Transverse colon (tissue), 4 donors: ENCODE data around the gene EXD3. TPM values are rescaled to one million over a fixed set of nuclear protein-coding genes. Genes with fewer than 3 reads are reported as not detected.

ENCODE experiments used
- DNase-seq: peaks from one replicate; pipeline ENCODE4 v3.0.0-alpha.2; 2019
- H3K27ac ChIP-seq, 4 donors: fragments of 200-600 bp; sonication (generic); 2 replicates each; pipeline ENCODE4 v1.5.1; 2016 to 2018; ENCODE audit warnings: inconsistent platforms in 4 of 4
- H3K27me3 ChIP-seq: fragments of 200-600 bp; sonication (generic); 2 replicates; pipeline ENCODE4 v1.5.1; 2017; ENCODE audit warnings: inconsistent platforms
- H3K36me3 ChIP-seq, 4 donors: fragments of 200-600 bp; sonication (generic); 2 replicates each; pipeline ENCODE4 v1.5.1; 2017 to 2019; ENCODE audit warnings: inconsistent platforms in 4 of 4
- H3K4me1 ChIP-seq, 4 donors: fragments of 200-600 bp; sonication (generic); 2 replicates each; pipeline ENCODE4 v1.5.1; 2017 to 2020; ENCODE audit warnings: inconsistent platforms in 4 of 4
- H3K4me3 ChIP-seq, 4 donors: fragments of 200-600 bp; sonication (generic); 1 replicate in 1 of 4; 2 replicates in 3 of 4; pipeline versions ENCODE4 v1.5.1 to v1.6.1; 2017 to 2019; ENCODE audit warnings: inconsistent platforms in 4 of 4
- H3K9me3 ChIP-seq, 2 donors: fragments of 200-600 bp; sonication (generic); 2 replicates each; pipeline ENCODE4 v1.5.1; 2017 to 2019; ENCODE audit warnings: inconsistent platforms in 2 of 2
- CTCF ChIP-seq, 5 experiments: fragments of 200-600 bp in 3 of 5; fragments of 450-650 bp in 2 of 5; sonication (generic) in 3 of 5; IDR thresholded peaks; 1 replicate in 2 of 5; 2 replicates in 3 of 5; pipeline ENCODE4 v1.5.1; 2016 to 2017; ENCODE audit warnings: antibody characterized with exemption in 5 of 5, inconsistent platforms in 3 of 5, mild to moderate bottlenecking in 2 of 5, moderate library complexity in 1 of 5
- EP300 ChIP-seq: sonication (generic); formaldehyde crosslinking; IDR thresholded peaks from one replicate; pipeline ENCODE4 v1.6.1; 2017; ENCODE audit warnings: antibody characterized with exemption, low read depth
- POLR2A ChIP-seq: fragments of 450-650 bp; IDR thresholded peaks from one replicate; pipeline ENCODE4 v1.6.1; 2016; ENCODE audit warnings: antibody characterized with exemption, mild to moderate bottlenecking, moderate library complexity
- POLR2AphosphoS5 ChIP-seq, 3 donors: sonication (generic); formaldehyde crosslinking; IDR thresholded peaks; one replicate each; pipeline ENCODE4 v1.6.1; 2016; ENCODE audit warnings: antibody characterized with exemption in 3 of 3
- WGBS, 2 donors: methylation state at CpG; one replicate each; pipeline ENCODE4 v1.1.5; 2018; ENCODE audit warnings: low coverage in 1 of 2; 5-methylcytosine and 5-hydroxymethylcytosine counted together
- in situ Hi-C, 4 donors: fragments of 200-750 bp; cut with MboI; loops; one replicate each; pipeline versions ENCODE4 v1.15.0 to v1.15.1; 2017; ENCODE audit warnings: low sequenced_read_pairs in 3 of 4, low pct_ligation_motif_present in 1 of 4, low pct_unique_long_range_greater_than_20kb in 1 of 4
- intact Hi-C: fragments of 100-400 bp; cut with DNase I; formaldehyde crosslinking; loops from one replicate; pipeline ENCODE4 v1.15.1; 2023; ENCODE audit warnings: low total_unique reads
- total RNA-seq, 4 donors: library from RNA; depleted of rRNA; stranded (reverse); fragments of >200 nt; gene quantifications; one replicate each; pipeline ENCODE4 v1.1.0, GENCODE V29; 2016

EXD3 gene
- total RNA-seq, 4 donors from 2014 or later = 47.6 to 228 (median 74.2) TPM

DNA sequence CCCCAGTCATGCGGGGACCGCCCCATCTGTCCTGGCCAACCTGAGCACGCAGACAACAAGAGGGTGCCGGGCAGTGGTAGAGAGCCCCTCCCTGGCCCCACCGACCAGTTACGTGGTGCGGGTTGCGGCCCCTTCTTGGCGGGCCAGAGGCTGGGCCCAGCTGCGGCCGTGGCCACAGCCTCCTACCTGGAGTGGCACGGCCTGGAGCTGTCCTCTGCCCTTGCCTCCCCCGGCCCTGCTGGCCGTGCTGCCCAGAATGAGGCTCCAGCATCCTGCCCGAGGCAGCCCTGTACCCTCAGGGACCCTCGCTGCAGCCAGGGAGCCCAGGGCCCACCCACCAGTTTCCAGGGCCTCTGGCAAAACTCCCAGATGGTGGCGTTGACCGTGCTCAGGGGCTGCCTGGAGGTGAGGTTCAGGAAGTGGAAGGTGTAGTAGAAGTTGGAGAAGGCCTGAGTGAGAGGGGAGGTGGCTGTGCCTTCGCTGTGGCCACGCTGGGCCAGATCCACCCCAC lies 12.5 kb upstream of the EXD3 start:
- intact Hi-C loops (no loop called here), in situ Hi-C loops (no loop called here)
- H3K27ac ChIP-seq = peak overlapping the region in 2 of 4 donors; percentile 37 to 71
- DNase-seq = no peak
- H3K27me3 ChIP-seq = peaks cover 6% of the 10 kb centered on the region
- H3K9me3 ChIP-seq = no peaks in the 10 kb centered on the region
- 36% methylated on average over 9 of the region's 20 CpGs; no CpG with 5 or more reads in 1 of the 2 donors for WGBS, 2 donors
- peak overlapping the region in 2 of 4 donors; percentile 6 to 17 for H3K4me3 ChIP-seq
- TF ChIP-seq POLR2A (no peak), POLR2AphosphoS5 (IDR thresholded peaks at IDR 0.05) (no peak), EP300 (no peak), CTCF (IDR thresholded peaks at IDR 0.05) (no peak)
- peaks cover 12 to 32% (median 29%) of the 10 kb centered on the region in 4 donors for H3K4me1 ChIP-seq
- H3K36me3 ChIP-seq = no peaks in the 10 kb centered on the region

DNA sequence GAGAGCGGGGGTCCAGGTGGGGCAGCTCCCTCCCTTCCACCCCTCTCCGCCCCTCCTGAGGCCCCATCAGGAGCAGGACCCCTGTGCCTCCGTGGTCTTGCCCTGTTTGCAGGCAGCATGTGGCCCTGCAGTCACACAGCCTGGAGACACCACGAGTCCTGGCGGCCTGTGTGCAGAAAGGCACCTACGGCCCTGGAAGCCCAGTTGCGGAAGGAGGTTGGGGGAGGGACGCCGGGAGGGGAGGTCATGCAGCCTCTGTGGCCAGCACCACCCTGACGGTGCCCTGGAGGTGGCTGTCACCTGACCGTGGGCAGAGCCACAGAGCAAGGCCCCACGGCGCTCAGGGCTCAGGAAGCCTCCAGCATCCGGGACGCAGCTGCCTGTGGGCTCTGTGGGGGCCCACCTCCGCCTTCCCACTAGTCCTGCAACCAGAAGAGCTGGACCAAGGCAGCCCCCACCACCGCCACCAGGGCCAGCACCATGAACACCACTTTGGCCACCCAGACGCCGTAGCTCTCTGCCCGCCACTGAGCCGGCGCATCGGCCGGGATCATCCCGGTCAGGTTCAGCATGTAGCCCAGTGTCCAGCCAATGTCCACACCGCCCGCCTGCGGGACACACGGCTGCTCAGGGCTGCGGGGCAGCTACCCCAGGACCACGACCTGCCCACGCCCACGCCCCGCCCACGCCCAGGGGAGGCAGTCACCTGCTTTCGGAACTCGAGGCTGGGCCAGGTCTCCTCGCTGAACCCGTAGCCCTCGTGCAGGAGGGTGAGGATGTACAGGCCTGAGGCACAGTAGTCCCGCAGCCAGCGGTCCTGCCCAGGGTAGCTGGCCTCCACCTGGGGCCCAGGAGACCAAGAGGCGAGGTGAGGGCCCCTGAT lies 11.8 kb upstream of the EXD3 start:
- Histone ChIP-seq H3K4me3 (no peak overlapping the region), H3K36me3 (no peaks in the 10 kb centered on the region), H3K9me3 (no peaks in the 10 kb centered on the region), H3K4me1 (peaks cover 12 to 36% (median 33%) of the 10 kb centered on the region in 4 donors), H3K27ac (no peak overlapping the region), H3K27me3 (peaks cover 6% of the 10 kb centered on the region)
- intact Hi-C loops (no loop called here), in situ Hi-C loops (no loop called here)
- 66% methylated on average over 29 of the region's 43 CpGs; no CpG with 5 or more reads in 1 of the 2 donors for WGBS, 2 donors
- no peak for DNase-seq
- TF ChIP-seq POLR2AphosphoS5 (IDR thresholded peaks at IDR 0.05) (peak in 1 of 3 donors; percentile 35), CTCF (IDR thresholded peaks at IDR 0.05) (no peak), EP300 (no peak)

DNA sequence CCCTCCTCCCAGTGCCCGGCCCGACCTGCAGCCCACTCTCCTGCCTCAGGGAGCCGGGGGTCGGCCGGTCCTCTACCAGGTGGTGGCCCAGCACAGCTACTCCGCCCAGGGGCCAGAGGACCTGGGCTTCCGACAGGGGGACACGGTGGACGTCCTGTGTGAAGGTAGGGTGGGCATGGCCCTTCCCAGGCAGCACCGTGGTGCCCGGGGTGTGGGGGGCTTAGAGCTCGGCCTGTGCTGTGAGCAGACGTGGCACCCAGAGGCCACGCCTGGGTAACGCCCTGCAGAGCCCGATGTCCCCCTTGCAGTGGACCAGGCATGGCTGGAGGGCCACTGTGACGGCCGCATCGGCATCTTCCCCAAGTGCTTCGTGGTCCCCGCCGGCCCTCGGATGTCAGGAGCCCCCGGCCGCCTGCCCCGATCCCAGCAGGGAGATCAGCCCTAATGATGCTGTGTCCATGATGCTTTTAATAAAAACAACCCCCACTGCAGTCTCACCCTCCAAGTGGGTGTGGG lies 11.0 kb upstream of the EXD3 start:
- peaks cover 12 to 36% (median 33%) of the 10 kb centered on the region in 4 donors for H3K4me1 ChIP-seq
- 84% methylated on average over 26 of the region's 26 CpGs; no CpG with 5 or more reads in 1 of the 2 donors for WGBS, 2 donors
- in situ Hi-C loops = no loop called here
- intact Hi-C loops = no loop called here
- no peak for DNase-seq
- H3K36me3 ChIP-seq = no peaks in the 10 kb centered on the region
- H3K4me3 ChIP-seq = no peak overlapping the region
- no peaks in the 10 kb centered on the region for H3K9me3 ChIP-seq
- H3K27ac ChIP-seq = no peak overlapping the region
- H3K27me3 ChIP-seq = peaks cover 5% of the 10 kb centered on the region
- TF ChIP-seq POLR2A = no peak
- TF ChIP-seq CTCF (IDR thresholded peaks at IDR 0.05) = no peak
- TF ChIP-seq POLR2AphosphoS5 (IDR thresholded peaks at IDR 0.05) = no peak
- TF ChIP-seq EP300 = no peak

DNA sequence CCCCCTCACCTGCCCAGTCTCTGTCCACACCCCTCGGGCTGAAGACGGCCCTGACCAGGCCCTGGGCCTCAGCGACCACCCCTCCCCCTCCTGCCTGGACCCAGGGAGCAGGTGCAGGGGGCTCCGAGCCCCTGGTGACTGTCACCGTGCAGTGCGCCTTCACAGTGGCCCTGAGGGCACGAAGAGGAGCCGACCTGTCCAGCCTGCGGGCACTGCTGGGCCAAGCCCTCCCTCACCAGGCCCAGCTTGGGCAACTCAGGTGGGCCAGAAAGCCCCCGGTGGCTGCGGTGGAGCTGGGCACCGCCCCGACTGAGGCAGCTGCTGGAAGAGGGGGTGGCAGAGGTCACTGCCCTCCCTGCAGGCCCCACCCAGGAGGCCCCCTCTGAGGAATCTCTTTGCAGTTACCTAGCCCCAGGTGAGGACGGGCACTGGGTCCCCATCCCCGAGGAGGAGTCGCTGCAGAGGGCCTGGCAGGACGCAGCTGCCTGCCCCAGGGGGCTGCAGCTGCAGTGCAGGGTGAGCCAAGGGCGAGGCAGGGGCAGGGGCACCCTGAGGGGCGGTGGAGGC lies 10.5 kb upstream of the EXD3 start:
- H3K36me3 ChIP-seq = no peaks in the 10 kb centered on the region
- H3K4me1 ChIP-seq = peaks cover 12 to 39% (median 33%) of the 10 kb centered on the region in 4 donors
- no peaks in the 10 kb centered on the region for H3K9me3 ChIP-seq
- intact Hi-C loops (no loop called here), in situ Hi-C loops (no loop called here)
- H3K4me3 ChIP-seq = no peak overlapping the region
- no peak for DNase-seq
- H3K27me3 ChIP-seq = no peaks in the 10 kb centered on the region
- H3K27ac ChIP-seq = no peak overlapping the region
- 88% methylated on average over 13 of the region's 19 CpGs; no CpG with 5 or more reads in 1 of the 2 donors for WGBS, 2 donors
- TF ChIP-seq EP300 (no peak), POLR2AphosphoS5 (IDR thresholded peaks at IDR 0.05) (no peak), POLR2A (no peak), CTCF (IDR thresholded peaks at IDR 0.05) (no peak)
